Stimulated activated CD4-positive, alpha-beta T cell treated with anti-CD3 and anti-CD28 coated beads, Interleukin-15, amount 100 ng/mL, for 24 hours (primary cell): ENCODE measurements around the gene AK2.
"Not testable (repeated sequence)": the region's sequence is repeated elsewhere in the genome, so short reads cannot be mapped to it uniquely, and the experiment has no call there.

Source experiments
- DNase-seq: peaks from one replicate; pipeline ENCODE4 v3.0.0-alpha.2; 2020

The AK2 gene

GRCh38 chr1:33050221-33051076 lies 13.8 kb upstream of the AK2 start:
- no peak for DNase-seq

GRCh38 chr1:33049371-33049770 lies 12.7 kb upstream of the AK2 start:
- no peak for DNase-seq

- DNase-seq, result no peak
Measured at GRCh38 chr1:33048426-33048825, 11.7 kb upstream of the AK2 start.

- no peak for DNase-seq
Measured at GRCh38 chr1:33047839-33048305, 11.2 kb upstream of the AK2 start.

- DNase-seq, result no peak
Measured at GRCh38 chr1:33047290-33047689, 10.6 kb upstream of the AK2 start.

- not testable (repeated sequence) for DNase-seq
Measured at GRCh38 chr1:33046234-33046633, 9.6 kb upstream of the AK2 start.

GRCh38 chr1:33045814-33046213 lies 9.1 kb upstream of the AK2 start:
- no peak for DNase-seq

- no peak for DNase-seq
Measured at GRCh38 chr1:33045246-33045645, 8.6 kb upstream of the AK2 start.

GRCh38 chr1:33043267-33044092 lies 6.8 kb upstream of the AK2 start:
- DNase-seq, result no peak

- DNase-seq, result no peak
Measured at GRCh38 chr1:33042831-33043230, 6.1 kb upstream of the AK2 start.

GRCh38 chr1:33041026-33041425 lies 4.3 kb upstream of the AK2 start:
- DNase-seq, result no peak

- no peak for DNase-seq
Measured at GRCh38 chr1:33039840-33040239, 3.2 kb upstream of the AK2 start.

GRCh38 chr1:33036051-33036525 lies 595 bp downstream of the AK2 start:
- peak; percentile 39 for DNase-seq

GRCh38 chr1:33032126-33032869 lies 4.4 kb downstream of the AK2 start:
- DNase-seq, result no peak

GRCh38 chr1:33031506-33031905 lies 5.2 kb downstream of the AK2 start:
- no peak for DNase-seq

GRCh38 chr1:33030575-33030974 lies 6.1 kb downstream of the AK2 start:
- DNase-seq, result no peak

- no peak for DNase-seq
Measured at GRCh38 chr1:33029921-33030320, 6.8 kb downstream of the AK2 start.

- DNase-seq, result no peak
Measured at GRCh38 chr1:33029209-33029608, 7.5 kb downstream of the AK2 start.

GRCh38 chr1:33025761-33026160 lies 10.9 kb downstream of the AK2 start:
- DNase-seq, result no peak

- no peak for DNase-seq
Measured at GRCh38 chr1:33025180-33025569, 11.5 kb downstream of the AK2 start.

GRCh38 chr1:33024430-33025179 lies 12.1 kb downstream of the AK2 start:
- DNase-seq, result peak; percentile 84

- no peak for DNase-seq
Measured at GRCh38 chr1:33022650-33023200, 14.0 kb downstream of the AK2 start.
